Kidney tubule cell (primary cell): ENCODE data around the gene BIK.
"Not testable (repeated sequence)": the region's sequence is repeated elsewhere in the genome, so short reads cannot be mapped to it uniquely, and the experiment has no call there.

ENCODE experiments used
- DNase-seq: peaks from one replicate; pipeline ENCODE4 v3.0.0-alpha.2; 2018; ENCODE audit warnings: low spot score

BIK gene

GRCh38 chr22:43136255-43136654 is 25.7 kb downstream of the BIK start:
- DNase-seq: peak; percentile 40

- no peak for DNase-seq
These were observed 26.3 kb downstream of the BIK start for GRCh38 chr22:43136801-43137200.

- peak; percentile 85 for DNase-seq
These were observed 32.5 kb downstream of the BIK start, which contains the start of gene MCAT for GRCh38 chr22:43142880-43143562. TSS of gene MCAT (minus strand) at chr22:43143398. CDS start at chr22:43143348, 50 bp downstream.

- no peak for DNase-seq
These were observed 34.4 kb downstream of the BIK start for GRCh38 chr22:43144949-43145348.

GRCh38 chr22:43145371-43145770 is 34.8 kb downstream of the BIK start:
- DNase-seq: not testable (repeated sequence)

- DNase-seq: not testable (repeated sequence)
These were observed 35.8 kb downstream of the BIK start for GRCh38 chr22:43146332-43146731.

GRCh38 chr22:43147821-43148220 is 37.3 kb downstream of the BIK start:
- no peak for DNase-seq

GRCh38 chr22:43148581-43148980 is 38.0 kb downstream of the BIK start:
- no peak for DNase-seq

GRCh38 chr22:43150731-43151206 is 40.2 kb downstream of the BIK start:
- DNase-seq: no peak

- DNase-seq: peak; percentile 58
These were observed 40.9 kb downstream of the BIK start, which contains the start of gene TSPO for GRCh38 chr22:43151251-43152002. TSS of gene TSPO (plus strand) at chr22:43151559. CDS start at chr22:43159239, 7,680 bp downstream.

GRCh38 chr22:43152003-43152356 is 41.4 kb downstream of the BIK start:
- no peak for DNase-seq

- DNase-seq: peak; percentile 75
These were observed 42.0 kb downstream of the BIK start for GRCh38 chr22:43152357-43153071.

- no peak for DNase-seq
These were observed 43.3 kb downstream of the BIK start for GRCh38 chr22:43153899-43154298.

- DNase-seq: no peak
These were observed 44.5 kb downstream of the BIK start for GRCh38 chr22:43154887-43155536.

GRCh38 chr22:43155789-43156188 is 45.2 kb downstream of the BIK start:
- no peak for DNase-seq

GRCh38 chr22:43156413-43156812 is 45.9 kb downstream of the BIK start:
- no peak for DNase-seq

GRCh38 chr22:43157874-43158546 is 47.5 kb downstream of the BIK start:
- no peak for DNase-seq

- no peak for DNase-seq
These were observed 48.4 kb downstream of the BIK start for GRCh38 chr22:43158778-43159483.

GRCh38 chr22:43159484-43160178 is 49.1 kb downstream of the BIK start:
- DNase-seq: no peak

- DNase-seq: no peak
These were observed 50.1 kb downstream of the BIK start for GRCh38 chr22:43160497-43161126.
